GM12878 (cell line): ENCODE results near the gene RPS28. TPM values are rescaled to one million over a fixed set of nuclear protein-coding genes. Genes with fewer than 3 reads are reported as not detected.

Experiments used
- ATAC-seq: fragments of 200-7000 bp; cut with Tn5 transposase; 3 replicates; pipeline ENCODE4 v1.9.1; 2020; ENCODE audit warnings: mild to moderate bottlenecking, moderate library complexity
- BruUV-seq: library from RNA; stranded (reverse); fragments of 400-500 nt; replicated peaks from 2 replicates; lab custom pipeline; 2021; lab: Mats Ljungman, UMichigan
- CTCF ChIA-PET: fragments of 300-600 bp; sonication (Branson Sonifier 250); formaldehyde crosslinking; extraction: SDS; loops from one replicate; lab custom pipeline; 2021; ENCODE audit warnings: inconsistent platforms; lab: Yijun Ruan, JAX
- POLR2A ChIA-PET: fragments of 350-600 bp; formaldehyde crosslinking; extraction: SDS; loops from one replicate; lab custom pipeline; 2021; ENCODE audit warnings: inconsistent platforms; lab: Charles Lee
- RAD21 ChIA-PET: fragments of 300-600 bp; sonication (Branson Sonifier 250); formaldehyde crosslinking; loops from one replicate; lab custom pipeline; 2023; ENCODE audit warnings: antibody characterized with exemption; ENCODE audit not compliant: unreplicated experiment; lab: Charles Lee
- SMC1A ChIA-PET: fragments of 300-600 bp; sonication (Branson Sonifier 250); formaldehyde crosslinking; loops from one replicate; lab custom pipeline; 2023; ENCODE audit not compliant: unreplicated experiment, uncharacterized antibody; lab: Charles Lee
- DNase-seq: peaks from one replicate; pipeline ENCODE4 v3.0.0-alpha.2; 2011; ENCODE audit warnings: low read depth, low spot score
- FAIRE-seq: peaks from 3 replicates; lab custom pipeline; 2011; peaks lifted over from hg19 to GRCh38; lab: Jason Lieb, UNC
- H2AFZ ChIP-seq: 2 replicates; pipeline ENCODE4 v1.6.0; 2011; ENCODE audit warnings: low read depth, low read length, control low read depth; ENCODE audit not compliant: control insufficient read depth
- H3K27ac ChIP-seq: 2 replicates; pipeline ENCODE4 v1.5.1; 2011; ENCODE audit warnings: control low read depth; ENCODE audit not compliant: control insufficient read depth, insufficient read depth
- H3K27me3 ChIP-seq, 2 experiments: replicated peaks in 1 of 2; 2 replicates each; pipeline versions ENCODE4 v1.6.0 to v1.6.1; 2011; ENCODE audit warnings: low read length in 1 of 2; ENCODE audit not compliant: control insufficient read depth in 2 of 2, insufficient read depth in 2 of 2
- H3K36me3 ChIP-seq, 2 experiments: 2 replicates each; pipeline ENCODE4 v1.5.1; 2011; ENCODE audit warnings: low read length in 1 of 2; ENCODE audit not compliant: control insufficient read depth in 2 of 2, insufficient read depth in 2 of 2
- H3K4me1 ChIP-seq: 2 replicates; pipeline ENCODE4 v1.6.1; 2011; ENCODE audit warnings: mild to moderate bottlenecking, low read length, moderate library complexity, mixed read lengths; ENCODE audit not compliant: control insufficient read depth, insufficient read depth
- H3K4me2 ChIP-seq: 2 replicates; pipeline ENCODE4 v1.6.0; 2011; ENCODE audit warnings: control low read depth; ENCODE audit not compliant: control insufficient read depth, insufficient read depth
- H3K4me3 ChIP-seq: fragments of 200-600 bp; sonication (generic); 2 replicates; pipeline ENCODE4 v1.5.1; 2016
- H3K79me2 ChIP-seq: 2 replicates; pipeline ENCODE4 v1.6.0; 2011; ENCODE audit warnings: low read length; ENCODE audit not compliant: control insufficient read depth, insufficient read depth
- H3K9ac ChIP-seq: 2 replicates; pipeline ENCODE4 v1.8.0; 2011; ENCODE audit warnings: low read length, control low read depth, mixed read lengths; ENCODE audit not compliant: control insufficient read depth, insufficient read depth
- H3K9me3 ChIP-seq: replicated peaks from 3 replicates; pipeline ENCODE4 v1.5.1; 2011; ENCODE audit warnings: mild to moderate bottlenecking, low read length; ENCODE audit not compliant: control insufficient read depth, insufficient read depth
- H4K20me1 ChIP-seq: 2 replicates; pipeline ENCODE4 v1.6.0; 2011; ENCODE audit not compliant: control insufficient read depth, insufficient read depth
- MTA2 ChIP-seq: fragments of 450-650 bp; IDR thresholded peaks from 2 replicates; pipeline ENCODE4 v1.6.1; 2016; ENCODE audit warnings: low read depth, mild to moderate bottlenecking, moderate library complexity
- REST ChIP-seq: IDR thresholded peaks from 2 replicates; pipeline ENCODE4 v1.6.1; 2012; ENCODE audit warnings: mild to moderate bottlenecking, low read depth, low read length
- SMARCA5 ChIP-seq: fragments of 450-650 bp; IDR thresholded peaks from 2 replicates; pipeline ENCODE4 v1.6.1; 2017; ENCODE audit warnings: mild to moderate bottlenecking
- SUZ12 ChIP-seq: fragments of 200-600 bp; sonication (generic); IDR thresholded peaks from one replicate; pipeline ENCODE4 v1.6.1; 2018; ENCODE audit warnings: antibody characterized with exemption, mild to moderate bottlenecking; ENCODE audit not compliant: unreplicated experiment
- TAF1 ChIP-seq: IDR thresholded peaks from 2 replicates; pipeline ENCODE4 v1.6.1; 2011; ENCODE audit warnings: mild to moderate bottlenecking, low read depth, low read length, borderline replicate concordance
- WGBS: methylation state at CpG from one replicate; pipeline ENCODE4 v1.1.6; 2016; ENCODE audit warnings: low lambda C conversion rate; ENCODE audit not compliant: insufficient replicate concordance, insufficient coverage; ENCODE audit errors: missing lambda C conversion rate; 5-methylcytosine and 5-hydroxymethylcytosine counted together
- in situ Hi-C: fragments of 300-500 bp; cut with MboI; formaldehyde crosslinking; loops from 9 replicates; pipeline ENCODE4 v1.14.3; 2018; ENCODE audit warnings: mixed read lengths
- intact Hi-C: fragments of 100-400 bp; cut with micrococcal nuclease; formaldehyde crosslinking; loops from one replicate; pipeline ENCODE4 v1.14.2; 2022; ENCODE audit not compliant: unreplicated experiment
- polyA plus RNA-seq, 11 experiments: library from polyadenylated mRNA; depleted of rRNA in 4 of 11; unstranded in 6 of 11; stranded (reverse) in 5 of 11; fragments of >200 nt; fragmentation: Nextera tagmentation in 4 of 11; fragmentation: Illumina TruSeq in 1 of 11; extraction: Ambion mirVana in 4 of 11; extraction: Trizol in 1 of 11; gene quantifications; 1 replicate in 1 of 11; 2 replicates in 10 of 11; pipeline versions ENCODE4 v1.2.1 to v1.2.3, GENCODE V29; 2011 to 2016; ENCODE audit warnings: inconsistent platforms in 2 of 11, missing spikeins in 2 of 11, low read depth in 1 of 11
- total RNA-seq, 4 experiments: library from RNA; depleted of rRNA in 3 of 4; stranded (reverse); fragments of >200 nt in 3 of 4; fragmentation: Illumina TruSeq in 1 of 4; extraction: Trizol in 1 of 4; gene quantifications; 2 replicates each; pipeline versions ENCODE4 v1.2.1 to v1.2.3, GENCODE V29; 2013 to 2021

Gene RPS28
- total and polyA plus RNA-seq, 10 of the 15 experiments (the other 5 are each of a cell fraction or from before 2014, with no cell fraction given), result 422 to 3,905 (median 1,580) TPM

- TF ChIP-seq SMARCA5 (no peak), TAF1 (no peak), REST (no peak), SUZ12 (no peak), MTA2 (no peak)
- CTCF ChIA-PET, result interaction anchor here (1.0 kb wide), 1 partner anchor 15 kb away, joined by 3 read pairs; no protein-coding TSS in a partner anchor
- Histone ChIP-seq H2AFZ (no peak overlapping the region), H4K20me1 (no peaks in the 10 kb centered on the region), H3K4me3 (no peak overlapping the region), H3K27ac (no peak overlapping the region), H3K4me1 (peaks cover 5% of the 10 kb centered on the region), H3K36me3 (no peaks in the 10 kb centered on the region), H3K9me3 (no peaks in the 10 kb centered on the region), H3K27me3 (peaks cover 2 to 5% of the 10 kb centered on the region in 2 experiments; a peak in 3 of 4 replicates), H3K9ac (no peak overlapping the region), H3K79me2 (no peaks in the 10 kb centered on the region), H3K4me2 (no peak overlapping the region)
- 58% methylated on average over 4 of the region's 6 CpGs for WGBS
- DNase-seq (no peak), FAIRE-seq (no peak), ATAC-seq (no peak)
- POLR2A ChIA-PET, result no interaction called here
- SMC1A ChIA-PET, result no interaction called here
- RAD21 ChIA-PET, result no interaction called here
- BruUV-seq, result no TSS peak
- in situ Hi-C loops, result no loop called here
- intact Hi-C loops, result no loop called here
Measured at GRCh38 chr19:8338835-8339234, 17.5 kb downstream of the RPS28 start.
